Measurements from ENCODE around the gene HLA-DMA.

The HLA-DMA gene

DNA sequence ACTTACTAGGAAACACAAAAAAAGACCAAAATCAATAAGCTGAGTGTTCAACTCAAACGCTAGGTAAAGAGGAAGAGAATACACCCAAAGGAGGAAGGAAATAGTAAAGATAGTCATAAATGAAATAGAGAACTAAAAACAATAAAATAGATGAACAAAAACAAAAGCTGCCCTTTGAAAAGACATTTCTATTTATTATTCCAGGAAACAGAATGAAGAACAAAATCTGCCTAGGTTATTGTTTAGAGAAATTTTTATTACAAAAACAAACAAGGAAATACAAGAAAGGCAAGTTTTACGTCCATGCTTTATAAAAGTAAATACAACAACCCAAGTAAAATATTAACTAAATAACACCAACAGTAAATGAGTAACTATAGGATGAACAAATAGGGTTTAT lies 32.2 kb downstream of the HLA-DMA start:
- FAIRE-seq, result peak; percentile 68

DNA sequence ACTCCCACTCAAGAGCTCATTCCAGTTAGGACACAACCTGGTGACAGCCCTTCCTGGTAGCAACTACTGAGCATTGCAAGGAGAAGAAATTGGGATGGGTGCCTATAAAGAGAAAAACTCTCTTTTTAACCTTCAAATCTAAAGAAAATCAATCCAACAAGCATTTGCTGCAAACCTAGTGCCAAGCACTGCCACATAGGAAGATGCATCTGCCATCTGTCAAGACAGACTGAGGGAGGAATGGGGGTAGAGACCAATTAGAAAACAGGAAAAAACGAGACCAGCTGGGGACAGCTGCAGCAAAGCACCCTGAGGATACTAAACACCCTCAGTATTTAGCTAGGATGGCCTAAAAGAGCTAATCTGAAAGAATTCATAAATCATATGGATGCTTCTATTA lies 39.9 kb downstream of the HLA-DMA start:
- FAIRE-seq, result no peak

DNA sequence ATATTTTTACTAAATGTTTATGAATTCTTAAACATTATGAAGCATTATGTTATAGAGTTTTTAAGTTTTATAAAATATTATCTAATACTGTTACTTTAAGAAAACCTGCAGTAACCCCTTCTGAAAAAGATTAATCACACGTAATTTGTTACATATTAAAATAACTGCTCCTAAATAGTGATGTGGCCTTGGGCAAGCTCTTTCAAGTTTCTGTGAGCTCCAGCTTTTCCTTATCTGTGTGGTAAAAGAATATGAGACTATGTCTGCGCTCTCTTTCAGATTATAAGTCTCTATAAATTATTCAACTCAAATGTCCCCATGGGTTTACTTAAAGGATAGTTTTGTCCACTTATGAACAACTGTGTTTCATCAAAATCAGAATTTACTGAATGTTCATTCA lies 44.0 kb downstream of the HLA-DMA start:
- FAIRE-seq, result peak; percentile 17

DNA sequence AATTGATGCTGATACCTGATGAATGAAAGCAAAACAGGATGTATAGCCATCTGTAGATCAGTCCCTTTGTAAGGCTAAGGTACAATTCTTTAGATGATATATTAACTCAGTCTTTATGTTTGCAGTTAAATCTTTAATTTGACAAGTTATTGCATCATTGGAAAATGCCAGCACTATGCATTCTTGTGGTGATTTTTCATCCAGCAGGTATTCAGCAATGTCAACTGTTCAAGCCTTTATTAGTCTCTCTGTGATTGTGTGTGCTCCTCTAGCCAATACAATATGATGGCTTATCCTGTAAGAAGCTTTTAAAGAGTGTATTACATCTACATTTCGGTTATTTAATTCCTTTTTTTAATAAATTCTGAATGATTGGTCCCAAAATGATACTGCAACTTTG lies 46.4 kb downstream of the HLA-DMA start:
- FAIRE-seq, result no peak

DNA sequence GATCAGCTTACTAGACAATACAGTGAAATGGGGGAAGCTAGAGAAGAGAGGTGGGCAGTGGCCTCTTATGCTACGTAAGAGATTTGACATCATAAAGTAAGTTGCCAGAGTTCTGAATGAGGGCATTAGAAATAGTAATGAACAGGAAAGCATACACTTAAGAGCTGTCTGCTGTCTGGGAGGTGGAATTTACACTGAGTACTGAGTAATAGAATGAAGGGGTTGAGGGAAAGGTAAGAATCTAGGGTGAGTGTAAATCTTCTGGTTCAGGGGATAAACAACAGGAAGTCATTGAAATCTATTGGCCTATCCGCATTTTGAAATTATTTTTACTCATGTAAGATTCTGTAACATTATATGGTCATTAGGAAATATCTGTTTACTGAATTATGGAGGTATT lies 47.8 kb downstream of the HLA-DMA start:
- no peak for FAIRE-seq

DNA sequence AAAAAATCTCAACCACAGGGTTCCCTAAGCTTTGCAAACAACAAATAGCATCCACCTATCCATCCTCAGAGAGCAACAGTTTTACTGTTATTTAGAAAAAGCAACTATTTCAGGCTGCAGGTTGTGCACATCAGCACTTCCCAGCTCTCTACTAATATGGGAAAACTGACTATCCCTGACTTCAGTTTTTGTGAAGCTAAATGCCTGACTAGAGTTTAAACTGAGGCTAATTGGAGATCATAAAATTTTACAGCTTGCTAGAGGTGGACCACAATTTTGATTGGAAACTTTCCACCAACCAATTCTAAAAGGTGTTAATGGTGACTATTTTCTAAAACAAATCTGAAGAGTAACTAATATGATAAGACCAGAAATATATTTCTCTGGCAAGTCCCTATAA lies 48.9 kb downstream of the HLA-DMA start:
- no peak for FAIRE-seq

Data from islet of Langerhans (tissue), 1 donor.